GM18508 (cell line): ENCODE results near the gene DERA.
"Not testable (repeated sequence)": the region's sequence is repeated elsewhere in the genome, so short reads cannot be mapped to it uniquely, and the experiment has no call there.

Experiments
- ATAC-seq: cut with Tn5 transposase; IDR thresholded peaks from one replicate; pipeline ENCODE4 v1.9.1; 2021; ENCODE audit warnings: moderate number of reproducible peaks; ENCODE audit not compliant: insufficient read depth, unreplicated experiment

DERA gene

GRCh38 chr12:15899282-15899870 is 11.8 kb upstream of the DERA start:
- ATAC-seq = peak; percentile 58

- ATAC-seq = no peak
Observed at GRCh38 chr12:15904378-15904920, 6.7 kb upstream of the DERA start.

GRCh38 chr12:15910468-15910863 is 666 bp upstream of the DERA start:
- ATAC-seq = no peak

GRCh38 chr12:15911931-15912330 is 799 bp downstream of the DERA start:
- ATAC-seq = not testable (repeated sequence)

GRCh38 chr12:15914131-15914530 is 3.0 kb downstream of the DERA start:
- ATAC-seq = not testable (repeated sequence)

- no peak for ATAC-seq
Observed at GRCh38 chr12:15918066-15918465, 6.9 kb downstream of the DERA start.

GRCh38 chr12:15919418-15919817 is 8.3 kb downstream of the DERA start:
- no peak for ATAC-seq

- no peak for ATAC-seq
Observed at GRCh38 chr12:15924956-15925355, 13.8 kb downstream of the DERA start.

GRCh38 chr12:15928346-15928745 is 17.2 kb downstream of the DERA start:
- ATAC-seq = no peak

- ATAC-seq = no peak
Observed at GRCh38 chr12:15928870-15929571, 17.9 kb downstream of the DERA start.

GRCh38 chr12:15931590-15932053 is 20.5 kb downstream of the DERA start:
- peak; percentile 44 for ATAC-seq

GRCh38 chr12:15932327-15932726 is 21.2 kb downstream of the DERA start:
- no peak for ATAC-seq

- no peak for ATAC-seq
Observed at GRCh38 chr12:15932971-15933370, 21.8 kb downstream of the DERA start.

- ATAC-seq = no peak
Observed at GRCh38 chr12:15933751-15934150, 22.6 kb downstream of the DERA start.

GRCh38 chr12:15936751-15937150 is 25.6 kb downstream of the DERA start:
- no peak for ATAC-seq

- no peak for ATAC-seq
Observed at GRCh38 chr12:15937902-15938301, 26.8 kb downstream of the DERA start.

- ATAC-seq = no peak
Observed at GRCh38 chr12:15939111-15939510, 28.0 kb downstream of the DERA start.

- no peak for ATAC-seq
Observed at GRCh38 chr12:15942475-15942874, 31.3 kb downstream of the DERA start.

GRCh38 chr12:15943519-15943918 is 32.4 kb downstream of the DERA start:
- not testable (repeated sequence) for ATAC-seq

GRCh38 chr12:15948461-15948860 is 37.3 kb downstream of the DERA start:
- ATAC-seq = not testable (repeated sequence)

- ATAC-seq = no peak
Observed at GRCh38 chr12:15955281-15955680, 44.1 kb downstream of the DERA start.

GRCh38 chr12:15956010-15956409 is 44.9 kb downstream of the DERA start:
- ATAC-seq = no peak
